ENCODE data around the gene LRRC15. TPM values are rescaled to one million over a fixed set of nuclear protein-coding genes. Genes with fewer than 3 reads are reported as not detected.

Gene LRRC15
- total RNA-seq, 1 donor = 3.6 TPM

- peak; percentile 94 for DNase-seq (ENCODE audit: insufficient read length, low spot score, missing footprints)
- no peaks in the 10 kb centered on the region for H3K79me2 ChIP-seq (ENCODE audit: insufficient read depth, low read length)
- TF ChIP-seq, protein P1, sequence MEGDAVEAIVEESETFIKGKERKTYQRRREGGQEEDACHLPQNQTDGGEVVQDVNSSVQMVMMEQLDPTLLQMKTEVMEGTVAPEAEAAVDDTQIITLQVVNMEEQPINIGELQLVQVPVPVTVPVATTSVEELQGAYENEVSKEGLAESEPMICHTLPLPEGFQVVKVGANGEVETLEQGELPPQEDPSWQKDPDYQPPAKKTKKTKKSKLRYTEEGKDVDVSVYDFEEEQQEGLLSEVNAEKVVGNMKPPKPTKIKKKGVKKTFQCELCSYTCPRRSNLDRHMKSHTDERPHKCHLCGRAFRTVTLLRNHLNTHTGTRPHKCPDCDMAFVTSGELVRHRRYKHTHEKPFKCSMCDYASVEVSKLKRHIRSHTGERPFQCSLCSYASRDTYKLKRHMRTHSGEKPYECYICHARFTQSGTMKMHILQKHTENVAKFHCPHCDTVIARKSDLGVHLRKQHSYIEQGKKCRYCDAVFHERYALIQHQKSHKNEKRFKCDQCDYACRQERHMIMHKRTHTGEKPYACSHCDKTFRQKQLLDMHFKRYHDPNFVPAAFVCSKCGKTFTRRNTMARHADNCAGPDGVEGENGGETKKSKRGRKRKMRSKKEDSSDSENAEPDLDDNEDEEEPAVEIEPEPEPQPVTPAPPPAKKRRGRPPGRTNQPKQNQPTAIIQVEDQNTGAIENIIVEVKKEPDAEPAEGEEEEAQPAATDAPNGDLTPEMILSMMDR (IDR thresholded peaks at IDR 0.05; ENCODE audit: extremely low read depth, low read depth, low read length) = no peak
These were observed 22.9 kb downstream of the LRRC15 start for GRCh38 chr3:194346621-194347020.

DNA sequence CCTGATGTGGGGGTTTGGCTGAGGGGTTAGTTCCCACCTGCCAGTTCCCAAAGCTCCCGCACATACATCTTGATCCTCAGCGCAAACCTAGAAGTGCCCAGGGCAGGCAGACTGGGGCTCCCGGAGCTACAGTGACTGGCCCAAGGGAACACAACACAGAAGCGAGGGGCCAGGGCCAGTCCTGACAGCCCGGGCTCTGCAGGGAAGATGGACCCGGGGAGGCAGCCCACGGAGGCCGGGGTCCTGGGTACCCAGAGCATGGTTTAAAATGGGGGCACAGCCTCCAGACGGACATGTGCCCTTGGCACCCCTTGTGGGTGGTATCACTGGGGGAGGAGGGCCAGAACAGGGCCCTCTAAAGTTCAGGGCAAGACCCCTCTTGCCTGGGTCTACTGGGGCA lies 23.5 kb downstream of the LRRC15 start:
- Histone ChIP-seq H3K27ac (ENCODE audit: low read depth, low read length) (no peak overlapping the region), H3K9me3 (ENCODE audit: low read depth, low read length) (no peaks in the 10 kb centered on the region), H3K36me3 (ENCODE audit: insufficient read depth, low read length) (no peaks in the 10 kb centered on the region), H3K4me3 (ENCODE audit: insufficient read depth, low read length) (no peak overlapping the region), H4K20me1 (ENCODE audit: insufficient read depth, low read length) (no peaks in the 10 kb centered on the region), H3K79me2 (ENCODE audit: insufficient read depth, low read length) (no peaks in the 10 kb centered on the region), H3K27me3 (ENCODE audit: insufficient read depth, low read length) (peaks cover 5% of the 10 kb centered on the region), H3K4me1 (ENCODE audit: insufficient read depth, low read length) (peaks cover 5% of the 10 kb centered on the region), H3K4me2 (ENCODE audit: insufficient read depth, low read length) (no peak overlapping the region), H2AFZ (ENCODE audit: low read length) (no peak overlapping the region)
- no peak for DNase-seq (ENCODE audit: insufficient read length, low spot score, missing footprints)
- TF ChIP-seq, protein P1 (IDR thresholded peaks at IDR 0.05; ENCODE audit: extremely low read depth, low read depth, low read length) = no peak

More at GRCh38 chr3:194346621-194347020, 22.9 kb downstream of the LRRC15 start:
- Histone ChIP-seq H3K4me3 (ENCODE audit: insufficient read depth, low read length) (no peak overlapping the region), H3K36me3 (ENCODE audit: insufficient read depth, low read length) (no peaks in the 10 kb centered on the region), H3K27me3 (ENCODE audit: insufficient read depth, low read length) (peaks cover 5% of the 10 kb centered on the region), H3K27ac (ENCODE audit: low read depth, low read length) (peak overlapping the region; percentile 12), H2AFZ (ENCODE audit: low read length) (peak overlapping the region; percentile 56), H3K9me3 (ENCODE audit: low read depth, low read length) (no peaks in the 10 kb centered on the region), H3K4me1 (ENCODE audit: insufficient read depth, low read length) (peaks cover 5% of the 10 kb centered on the region), H4K20me1 (ENCODE audit: insufficient read depth, low read length) (no peaks in the 10 kb centered on the region), H3K4me2 (ENCODE audit: insufficient read depth, low read length) (no peak overlapping the region)

GRCh38 chr3:194344012-194344411 lies 25.5 kb downstream of the LRRC15 start:
- TF ChIP-seq, protein P1 (IDR thresholded peaks at IDR 0.05; ENCODE audit: extremely low read depth, low read depth, low read length) = peak; percentile 93
- Histone ChIP-seq H2AFZ (ENCODE audit: low read length) (no peak overlapping the region), H3K27me3 (ENCODE audit: insufficient read depth, low read length) (peaks cover 5% of the 10 kb centered on the region)

GRCh38 chr3:194343561-194343893 lies 26.0 kb downstream of the LRRC15 start:
- TF ChIP-seq, protein P1 (IDR thresholded peaks at IDR 0.05; ENCODE audit: extremely low read depth, low read depth, low read length) = no peak
- Histone ChIP-seq H3K4me2 (ENCODE audit: insufficient read depth, low read length) (no peak overlapping the region), H3K27me3 (ENCODE audit: insufficient read depth, low read length) (peaks cover 5% of the 10 kb centered on the region), H3K79me2 (ENCODE audit: insufficient read depth, low read length) (no peaks in the 10 kb centered on the region), H3K36me3 (ENCODE audit: insufficient read depth, low read length) (no peaks in the 10 kb centered on the region), H3K27ac (ENCODE audit: low read depth, low read length) (no peak overlapping the region), H3K4me3 (ENCODE audit: insufficient read depth, low read length) (no peak overlapping the region), H3K4me1 (ENCODE audit: insufficient read depth, low read length) (peaks cover 5% of the 10 kb centered on the region), H3K9me3 (ENCODE audit: low read depth, low read length) (no peaks in the 10 kb centered on the region), H2AFZ (ENCODE audit: low read length) (no peak overlapping the region), H4K20me1 (ENCODE audit: insufficient read depth, low read length) (no peaks in the 10 kb centered on the region)
- no peak for DNase-seq (ENCODE audit: insufficient read length, low spot score, missing footprints)

More at GRCh38 chr3:194344012-194344411, 25.5 kb downstream of the LRRC15 start:
- no peak overlapping the region for H3K4me3 ChIP-seq (ENCODE audit: insufficient read depth, low read length)
- H3K9me3 ChIP-seq (ENCODE audit: low read depth, low read length) = no peaks in the 10 kb centered on the region
- H4K20me1 ChIP-seq (ENCODE audit: insufficient read depth, low read length) = no peaks in the 10 kb centered on the region
- H3K36me3 ChIP-seq (ENCODE audit: insufficient read depth, low read length) = no peaks in the 10 kb centered on the region
- H3K4me2 ChIP-seq (ENCODE audit: insufficient read depth, low read length) = no peak overlapping the region
- H3K79me2 ChIP-seq (ENCODE audit: insufficient read depth, low read length) = no peaks in the 10 kb centered on the region
- peak; percentile 96 for DNase-seq (ENCODE audit: insufficient read length, low spot score, missing footprints)
- no peak overlapping the region for H3K27ac ChIP-seq (ENCODE audit: low read depth, low read length)
- peaks cover 5% of the 10 kb centered on the region for H3K4me1 ChIP-seq (ENCODE audit: insufficient read depth, low read length)
